Suprapubic skin (tissue), 4 donors: ENCODE measurements around the gene ZNF625.
"Not testable (repeated sequence)": the region's sequence is repeated elsewhere in the genome, so short reads cannot be mapped to it uniquely, and the experiment has no call there.

ENCODE experiments used
- EP300 ChIP-seq: sonication (generic); formaldehyde crosslinking; IDR thresholded peaks from one replicate; pipeline ENCODE4 v1.6.1; 2017; ENCODE audit warnings: antibody characterized with exemption
- POLR2A ChIP-seq, 2 donors: fragments of 450-650 bp; IDR thresholded peaks; one replicate each; pipeline ENCODE4 v1.6.1; 2017; ENCODE audit warnings: antibody characterized with exemption in 2 of 2, mild to moderate bottlenecking in 2 of 2, moderate library complexity in 2 of 2
- POLR2AphosphoS5 ChIP-seq, 3 donors: sonication (generic); formaldehyde crosslinking; IDR thresholded peaks; one replicate each; pipeline ENCODE4 v1.6.1; 2017; ENCODE audit warnings: antibody characterized with exemption in 3 of 3

DNA sequence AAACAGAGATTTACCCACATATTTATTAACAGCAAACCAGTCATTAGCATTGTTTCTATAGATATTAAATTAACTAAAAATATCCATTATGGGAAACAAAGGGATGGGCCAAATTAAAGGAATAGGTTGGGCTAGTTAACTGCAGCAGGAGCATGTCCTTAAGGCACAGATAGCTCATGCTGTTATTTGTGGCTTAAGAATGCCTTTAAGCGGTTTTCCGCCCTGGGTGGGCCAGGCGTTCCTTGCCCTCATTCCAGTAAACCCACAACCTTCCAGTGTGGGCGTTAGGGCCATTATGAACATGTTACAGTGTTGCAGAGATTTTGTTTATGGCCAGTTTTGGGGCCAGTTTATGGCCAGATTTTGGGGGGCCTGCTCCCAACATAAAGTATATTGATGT, 52.6 kb downstream of the ZNF625 start:
- not testable (repeated sequence) for TF ChIP-seq POLR2A (IDR thresholded peaks at IDR 0.05); POLR2AphosphoS5 (IDR thresholded peaks at IDR 0.05); EP300
